OCI-LY1 (cell line): ENCODE measurements around the gene FCHO1.
"Not testable (repeated sequence)": the region's sequence is repeated elsewhere in the genome, so short reads cannot be mapped to it uniquely, and the experiment has no call there.

ENCODE experiments used
- H2AFZ ChIP-seq: fragments of 200-600 bp; sonication (generic), shearing (Covaris generic); 2 replicates; pipeline ENCODE4 v1.6.0; 2014; ENCODE audit warnings: antibody characterized with exemption, mild to moderate bottlenecking, low read length
- H3F3A ChIP-seq: fragments of 200-600 bp; sonication (generic), shearing (Covaris generic); 2 replicates; pipeline ENCODE4 v1.6.0; 2014; ENCODE audit warnings: mild to moderate bottlenecking, antibody characterized with exemption, low read length, moderate library complexity; ENCODE audit not compliant: insufficient read depth
- H3K27ac ChIP-seq: fragments of 200-600 bp; sonication (generic); 2 replicates; pipeline ENCODE4 v1.5.1; 2014; ENCODE audit warnings: low read length, mixed run types, mild to moderate bottlenecking, low read depth; ENCODE audit not compliant: poor library complexity, severe bottlenecking
- H3K27me3 ChIP-seq: fragments of 200-600 bp; sonication (generic); 2 replicates; pipeline ENCODE4 v1.6.0; 2014; ENCODE audit warnings: antibody characterized with exemption, mild to moderate bottlenecking, low read length, moderate library complexity; ENCODE audit not compliant: insufficient read depth
- H3K36me3 ChIP-seq: fragments of 200-600 bp; sonication (generic); 2 replicates; pipeline ENCODE4 v1.6.1; 2014; ENCODE audit warnings: mild to moderate bottlenecking, antibody characterized with exemption, low read length, moderate library complexity, mixed read lengths; ENCODE audit not compliant: insufficient read depth
- H3K4me1 ChIP-seq: fragments of 200-600 bp; sonication (generic); 2 replicates; pipeline ENCODE4 v1.5.1; 2014; ENCODE audit warnings: mild to moderate bottlenecking, low read length, moderate library complexity; ENCODE audit not compliant: insufficient read depth, severe bottlenecking
- H3K4me2 ChIP-seq: fragments of 200-600 bp; sonication (generic), shearing (Covaris generic); 2 replicates; pipeline ENCODE4 v1.6.1; 2014; ENCODE audit warnings: low read length
- H3K4me3 ChIP-seq: fragments of 200-600 bp; sonication (generic); 2 replicates; pipeline ENCODE4 v1.5.1; 2014; ENCODE audit warnings: low read length, low read depth, mild to moderate bottlenecking, mixed read lengths; ENCODE audit not compliant: poor library complexity, severe bottlenecking
- H3K79me2 ChIP-seq: fragments of 200-600 bp; shearing (Covaris generic); 2 replicates; pipeline ENCODE4 v1.6.1; 2016; ENCODE audit warnings: mixed run types, low read length, mixed read lengths; ENCODE audit not compliant: insufficient read depth
- H3K9ac ChIP-seq: fragments of 200-600 bp; sonication (generic), shearing (Covaris generic); 2 replicates; pipeline ENCODE4 v1.6.1; 2014; ENCODE audit warnings: mild to moderate bottlenecking, low read length, mixed read lengths
- H3K9me2 ChIP-seq: fragments of 200-600 bp; sonication (generic), shearing (Covaris generic); 2 replicates; pipeline ENCODE4 v1.6.1; 2014; ENCODE audit warnings: low read depth, mild to moderate bottlenecking, low read length, mixed read lengths
- H3K9me3 ChIP-seq: fragments of 200-600 bp; shearing (Covaris generic); 2 replicates; pipeline ENCODE4 v1.6.1; 2014; ENCODE audit warnings: low read length, mixed read lengths
- H4K20me1 ChIP-seq: fragments of 200-600 bp; sonication (generic), shearing (Covaris generic); 2 replicates; pipeline ENCODE4 v1.6.0; 2016; ENCODE audit warnings: mild to moderate bottlenecking, low read length; ENCODE audit not compliant: insufficient read depth
- EZH2 ChIP-seq: fragments of 200-600 bp; sonication (generic), shearing (Covaris generic); IDR thresholded peaks from 2 replicates; pipeline ENCODE4 v1.8.0; 2017; ENCODE audit warnings: borderline replicate concordance, mixed run types, mild to moderate bottlenecking, antibody characterized with exemption, low read length, moderate library complexity, mixed read lengths
- TF ChIP-seq, protein P1 (sequence below): fragments of 200-600 bp; sonication (generic), shearing (Covaris generic); IDR thresholded peaks from 2 replicates; pipeline ENCODE4 v1.5.1; 2017; ENCODE audit warnings: mild to moderate bottlenecking, antibody characterized with exemption, low read length, moderate library complexity, mixed read lengths

The FCHO1 gene

GRCh38 chr19:17797424-17798201 is 46.3 kb downstream of the FCHO1 start:
- no peaks in the 10 kb centered on the region for H3F3A ChIP-seq
- no peak overlapping the region for H3K4me2 ChIP-seq
- H3K27ac ChIP-seq, result no peak overlapping the region
- no peaks in the 10 kb centered on the region for H4K20me1 ChIP-seq
- peaks cover 3% of the 10 kb centered on the region; the same call in 1 of the 2 replicates for H3K27me3 ChIP-seq
- no peak overlapping the region for H3K9ac ChIP-seq
- no peak for TF ChIP-seq EZH2
- TF ChIP-seq, protein P1, sequence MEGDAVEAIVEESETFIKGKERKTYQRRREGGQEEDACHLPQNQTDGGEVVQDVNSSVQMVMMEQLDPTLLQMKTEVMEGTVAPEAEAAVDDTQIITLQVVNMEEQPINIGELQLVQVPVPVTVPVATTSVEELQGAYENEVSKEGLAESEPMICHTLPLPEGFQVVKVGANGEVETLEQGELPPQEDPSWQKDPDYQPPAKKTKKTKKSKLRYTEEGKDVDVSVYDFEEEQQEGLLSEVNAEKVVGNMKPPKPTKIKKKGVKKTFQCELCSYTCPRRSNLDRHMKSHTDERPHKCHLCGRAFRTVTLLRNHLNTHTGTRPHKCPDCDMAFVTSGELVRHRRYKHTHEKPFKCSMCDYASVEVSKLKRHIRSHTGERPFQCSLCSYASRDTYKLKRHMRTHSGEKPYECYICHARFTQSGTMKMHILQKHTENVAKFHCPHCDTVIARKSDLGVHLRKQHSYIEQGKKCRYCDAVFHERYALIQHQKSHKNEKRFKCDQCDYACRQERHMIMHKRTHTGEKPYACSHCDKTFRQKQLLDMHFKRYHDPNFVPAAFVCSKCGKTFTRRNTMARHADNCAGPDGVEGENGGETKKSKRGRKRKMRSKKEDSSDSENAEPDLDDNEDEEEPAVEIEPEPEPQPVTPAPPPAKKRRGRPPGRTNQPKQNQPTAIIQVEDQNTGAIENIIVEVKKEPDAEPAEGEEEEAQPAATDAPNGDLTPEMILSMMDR, result no peak
- no peaks in the 10 kb centered on the region for H3K9me3 ChIP-seq
- no peak overlapping the region for H3K4me3 ChIP-seq
- no peaks in the 10 kb centered on the region for H3K36me3 ChIP-seq
- no peaks in the 10 kb centered on the region for H3K9me2 ChIP-seq
- no peaks in the 10 kb centered on the region for H3K4me1 ChIP-seq
- H2AFZ ChIP-seq, result no peak overlapping the region
- no peaks in the 10 kb centered on the region for H3K79me2 ChIP-seq

DNA sequence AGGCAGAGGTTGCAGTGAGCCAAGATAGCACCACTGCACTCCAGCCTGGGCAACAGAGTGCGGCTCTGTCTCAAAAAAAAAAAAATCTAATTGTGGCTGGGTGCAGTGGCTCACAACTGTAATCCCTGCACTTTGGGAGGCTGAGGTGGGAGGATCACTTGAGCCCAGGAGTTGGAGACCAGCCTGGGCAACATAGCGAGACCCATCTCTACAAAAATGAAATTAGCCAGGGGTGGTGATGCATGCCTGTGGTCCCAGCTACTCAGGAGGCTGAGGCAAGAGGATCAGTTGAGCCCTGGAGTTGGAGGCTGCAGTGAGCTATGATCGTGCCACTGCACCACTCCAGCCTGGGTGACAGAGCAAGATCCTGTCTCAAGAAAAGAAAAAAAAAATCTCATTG is 47.3 kb downstream of the FCHO1 start:
- H3K4me3 ChIP-seq, H3F3A ChIP-seq, H3K9me2 ChIP-seq, H3K36me3 ChIP-seq, H3K27me3 ChIP-seq, H3K9ac ChIP-seq, H4K20me1 ChIP-seq, H3K4me1 ChIP-seq, H2AFZ ChIP-seq, H3K4me2 ChIP-seq, H3K79me2 ChIP-seq, H3K9me3 ChIP-seq, H3K27ac ChIP-seq: not testable (repeated sequence)

DNA sequence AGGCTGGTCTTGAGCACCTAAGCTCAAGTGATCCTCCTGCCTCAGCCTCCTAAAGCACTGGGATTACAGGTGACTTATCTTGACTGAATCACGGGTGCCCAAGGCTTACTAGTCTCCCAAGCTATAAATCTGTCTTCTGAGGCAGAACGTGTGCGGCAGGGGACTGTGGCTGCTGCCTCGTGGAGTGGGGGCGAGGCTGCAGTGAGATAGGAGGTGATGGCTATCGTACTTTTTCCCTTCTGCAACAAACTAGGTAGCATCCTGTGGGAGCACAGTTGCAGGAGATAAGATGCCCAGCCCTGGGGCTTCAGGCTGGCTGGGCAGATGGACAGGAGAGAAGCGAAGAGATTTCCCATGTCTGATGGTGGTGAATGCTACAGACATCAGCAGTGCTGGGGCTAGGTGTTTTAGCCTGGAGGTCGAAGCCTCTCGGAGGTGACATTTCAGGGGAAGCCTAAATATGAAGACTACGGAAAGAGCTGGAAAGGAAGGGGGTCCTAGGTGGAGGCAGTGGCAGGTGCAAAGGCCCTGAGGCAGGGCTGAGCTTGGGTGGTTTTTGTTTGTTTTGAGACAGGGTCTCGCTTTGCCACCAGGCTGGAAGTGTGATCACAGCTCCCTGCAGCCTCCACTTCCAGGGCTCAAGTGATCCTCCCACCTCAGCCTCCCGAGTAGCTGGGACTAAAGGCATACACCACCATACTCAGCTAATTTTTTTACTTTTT is 51.0 kb downstream of the FCHO1 start:
- Histone ChIP-seq H2AFZ (no peak overlapping the region), H3F3A (no peaks in the 10 kb centered on the region), H3K9me2 (no peaks in the 10 kb centered on the region), H3K27ac (no peak overlapping the region), H3K4me1 (no peaks in the 10 kb centered on the region), H3K4me2 (no peak overlapping the region), H3K79me2 (no peaks in the 10 kb centered on the region), H3K27me3 (no peaks in the 10 kb centered on the region; the same call in 1 of the 2 replicates), H3K4me3 (no peak overlapping the region), H3K9me3 (no peaks in the 10 kb centered on the region), H3K36me3 (no peaks in the 10 kb centered on the region), H3K9ac (no peak overlapping the region), H4K20me1 (no peaks in the 10 kb centered on the region)
- TF ChIP-seq, protein P1, result no peak
